Smooth muscle cell (in vitro differentiated cells): ENCODE results near the gene PTPRN2. TPM values are rescaled to one million over a fixed set of nuclear protein-coding genes. Genes with fewer than 3 reads are reported as not detected.

ENCODE experiments used
- DNase-seq: peaks from one replicate; lab custom pipeline; 2025; ENCODE audit not compliant: unreplicated experiment; lab: John Stamatoyannopoulos, UW
- H2AFZ ChIP-seq: fragments of 200-600 bp; sonication (generic); 2 replicates; pipeline ENCODE4 v1.6.0; 2016; ENCODE audit warnings: antibody characterized with exemption, low read depth, mild to moderate bottlenecking
- H3F3A ChIP-seq: fragments of 200-600 bp; sonication (generic); 2 replicates; pipeline ENCODE4 v1.6.0; 2017; ENCODE audit warnings: antibody characterized with exemption, low read depth
- H3K27ac ChIP-seq: fragments of 200-600 bp; sonication (generic); 2 replicates; pipeline ENCODE4 v1.5.1; 2016; ENCODE audit warnings: low read depth, mild to moderate bottlenecking
- H3K27me3 ChIP-seq: fragments of 200-600 bp; sonication (generic); 2 replicates; pipeline ENCODE4 v1.6.1; 2016; ENCODE audit warnings: low read depth, mild to moderate bottlenecking
- H3K36me3 ChIP-seq: fragments of 200-600 bp; sonication (generic); 2 replicates; pipeline ENCODE4 v1.5.1; 2016; ENCODE audit warnings: low read depth
- H3K4me1 ChIP-seq: fragments of 200-600 bp; sonication (generic); 2 replicates; pipeline ENCODE4 v1.5.1; 2016; ENCODE audit warnings: low read depth
- H3K4me2 ChIP-seq: fragments of 200-600 bp; sonication (generic); 2 replicates; pipeline ENCODE4 v1.6.0; 2016; ENCODE audit warnings: mild to moderate bottlenecking
- H3K4me3 ChIP-seq: fragments of 200-600 bp; sonication (generic); 2 replicates; pipeline ENCODE4 v1.5.1; 2016; ENCODE audit warnings: mild to moderate bottlenecking
- H3K79me2 ChIP-seq: fragments of 200-600 bp; sonication (generic); 2 replicates; pipeline ENCODE4 v1.6.0; 2016; ENCODE audit warnings: low read depth, mild to moderate bottlenecking
- H3K9ac ChIP-seq: fragments of 200-600 bp; sonication (generic); 2 replicates; pipeline ENCODE4 v1.6.0; 2016; ENCODE audit warnings: low read depth
- H3K9me3 ChIP-seq: fragments of 200-600 bp; sonication (generic); replicated peaks from 2 replicates; pipeline ENCODE4 v1.5.1; 2016; ENCODE audit warnings: low read depth
- H4K20me1 ChIP-seq: fragments of 200-600 bp; sonication (generic); 2 replicates; pipeline ENCODE4 v1.6.0; 2016; ENCODE audit warnings: low read depth
- WGBS: methylation state at CpG from one replicate; pipeline ENCODE4 v1.1.7; 2016; ENCODE audit warnings: low lambda C conversion rate; 5-methylcytosine and 5-hydroxymethylcytosine counted together
- polyA plus RNA-seq: library from polyadenylated mRNA; unstranded; fragments of >200 nt; fragmentation: Nextera tagmentation; extraction: Ambion mirVana; gene quantifications from 2 replicates; pipeline ENCODE4 v1.2.1, GENCODE V29; 2016
- total RNA-seq: library from RNA; depleted of rRNA; stranded (reverse); fragments of >200 nt; gene quantifications from 2 replicates; pipeline ENCODE4 v1.2.3, GENCODE V29; 2014
- TF ChIP-seq, protein P1 (sequence below): fragments of 200-600 bp; sonication (generic); IDR thresholded peaks from 2 replicates; pipeline ENCODE4 v1.5.1; 2017; ENCODE audit warnings: borderline replicate concordance, mild to moderate bottlenecking, antibody characterized with exemption; ENCODE audit not compliant: insufficient read depth, poor library complexity, severe bottlenecking

PTPRN2 gene
- total and polyA plus RNA-seq, 2 experiments from 2014 or later: 0.09 to 0.87 TPM

DNA sequence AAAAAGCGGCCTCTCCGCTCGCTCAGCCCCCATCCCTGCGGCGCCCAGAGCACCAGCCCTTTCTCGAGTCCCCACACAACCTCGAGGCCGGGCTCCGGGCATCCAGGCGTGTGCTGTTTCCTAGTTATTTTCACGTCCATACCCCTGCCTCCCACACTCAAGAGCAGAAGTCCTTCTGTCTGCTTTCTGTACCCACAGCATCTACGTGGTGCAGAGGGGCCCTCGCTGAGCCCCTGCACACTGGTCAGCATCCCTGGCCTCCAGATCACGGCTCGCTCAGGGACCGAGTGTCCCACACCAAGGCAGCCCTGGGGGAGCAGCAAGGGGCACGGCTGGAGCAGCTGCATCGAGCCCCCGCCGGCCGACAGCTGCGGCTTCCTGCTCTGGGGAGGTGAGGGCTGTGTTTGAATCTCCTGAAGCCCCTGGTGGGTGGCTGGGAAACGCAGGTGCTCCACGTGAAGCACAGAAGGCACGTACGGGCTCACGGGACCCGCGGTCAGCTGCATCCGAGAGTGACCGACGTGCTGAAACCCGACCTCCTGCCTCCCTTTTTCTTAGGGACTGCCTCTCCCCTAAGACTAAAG is 917.8 kb downstream of the PTPRN2 start:
- no peaks in the 10 kb centered on the region for H3K79me2 ChIP-seq
- H3F3A ChIP-seq: no peaks in the 10 kb centered on the region
- TF ChIP-seq, protein P1, sequence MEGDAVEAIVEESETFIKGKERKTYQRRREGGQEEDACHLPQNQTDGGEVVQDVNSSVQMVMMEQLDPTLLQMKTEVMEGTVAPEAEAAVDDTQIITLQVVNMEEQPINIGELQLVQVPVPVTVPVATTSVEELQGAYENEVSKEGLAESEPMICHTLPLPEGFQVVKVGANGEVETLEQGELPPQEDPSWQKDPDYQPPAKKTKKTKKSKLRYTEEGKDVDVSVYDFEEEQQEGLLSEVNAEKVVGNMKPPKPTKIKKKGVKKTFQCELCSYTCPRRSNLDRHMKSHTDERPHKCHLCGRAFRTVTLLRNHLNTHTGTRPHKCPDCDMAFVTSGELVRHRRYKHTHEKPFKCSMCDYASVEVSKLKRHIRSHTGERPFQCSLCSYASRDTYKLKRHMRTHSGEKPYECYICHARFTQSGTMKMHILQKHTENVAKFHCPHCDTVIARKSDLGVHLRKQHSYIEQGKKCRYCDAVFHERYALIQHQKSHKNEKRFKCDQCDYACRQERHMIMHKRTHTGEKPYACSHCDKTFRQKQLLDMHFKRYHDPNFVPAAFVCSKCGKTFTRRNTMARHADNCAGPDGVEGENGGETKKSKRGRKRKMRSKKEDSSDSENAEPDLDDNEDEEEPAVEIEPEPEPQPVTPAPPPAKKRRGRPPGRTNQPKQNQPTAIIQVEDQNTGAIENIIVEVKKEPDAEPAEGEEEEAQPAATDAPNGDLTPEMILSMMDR: no peak

GRCh38 chr7:157668884-157669767 is 918.5 kb downstream of the PTPRN2 start:
- H4K20me1 ChIP-seq: no peaks in the 10 kb centered on the region
- no peak overlapping the region for H2AFZ ChIP-seq
- no peak overlapping the region for H3K9ac ChIP-seq
- no peak overlapping the region for H3K27ac ChIP-seq
- H3K4me2 ChIP-seq: no peak overlapping the region
- peaks cover 20% of the 10 kb centered on the region for H3K4me1 ChIP-seq
- no peaks in the 10 kb centered on the region for H3K9me3 ChIP-seq
- H3K36me3 ChIP-seq: no peaks in the 10 kb centered on the region
- 89% methylated on average over 33 of the region's 33 CpGs for WGBS
- no peak for DNase-seq
- H3F3A ChIP-seq: no peaks in the 10 kb centered on the region
- TF ChIP-seq, protein P1: no peak
- no peaks in the 10 kb centered on the region for H3K79me2 ChIP-seq
- no peak overlapping the region for H3K4me3 ChIP-seq
- H3K27me3 ChIP-seq: no peaks in the 10 kb centered on the region

More for the DNA sequence above, 917.8 kb downstream of the PTPRN2 start:
- peaks cover 20% of the 10 kb centered on the region for H3K4me1 ChIP-seq
- H4K20me1 ChIP-seq: no peaks in the 10 kb centered on the region
- no peak overlapping the region for H3K4me2 ChIP-seq
- H3K9ac ChIP-seq: no peak overlapping the region
- no peak for DNase-seq
- no peak overlapping the region for H3K4me3 ChIP-seq
- H3K36me3 ChIP-seq: no peaks in the 10 kb centered on the region
- no peaks in the 10 kb centered on the region for H3K9me3 ChIP-seq
- H3K27me3 ChIP-seq: no peaks in the 10 kb centered on the region
- no peak overlapping the region for H2AFZ ChIP-seq
- no peak overlapping the region for H3K27ac ChIP-seq
- WGBS: 76% methylated on average over 33 of the region's 33 CpGs

DNA sequence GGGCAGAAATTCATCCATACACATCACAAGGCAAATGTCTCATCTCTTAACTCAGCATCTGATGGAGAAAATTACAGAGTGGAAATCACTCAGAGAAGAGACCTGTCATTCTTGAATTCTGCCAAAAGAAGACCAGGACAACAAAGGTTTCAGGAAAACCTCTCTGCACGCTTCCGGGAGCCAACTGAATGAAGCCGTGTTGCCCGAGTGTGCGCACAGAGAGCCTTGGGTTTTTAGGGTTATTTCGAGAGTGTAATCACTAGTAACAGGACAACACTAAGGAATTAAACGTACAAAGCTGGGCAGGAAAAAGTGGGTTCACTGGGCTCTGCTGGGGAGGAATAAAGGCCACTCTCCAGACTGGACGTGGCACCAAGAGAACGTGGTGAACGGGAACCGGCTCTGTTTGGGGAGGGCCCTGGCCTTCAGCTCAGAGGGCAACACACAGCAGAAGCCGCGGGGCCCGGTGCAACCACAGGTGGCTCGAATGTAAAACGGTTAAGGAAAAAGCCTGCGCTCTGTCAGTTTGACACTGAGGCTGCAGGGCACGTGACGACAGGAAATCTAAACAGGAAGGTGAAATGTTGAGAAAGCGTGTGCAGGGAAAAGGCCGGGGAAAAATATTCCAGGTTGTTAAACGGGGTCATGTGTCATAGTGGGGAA is 919.3 kb downstream of the PTPRN2 start:
- TF ChIP-seq, protein P1: no peak
- no peak overlapping the region for H3K27ac ChIP-seq
- no peak overlapping the region for H3K9ac ChIP-seq
- H4K20me1 ChIP-seq: no peaks in the 10 kb centered on the region
- no peak for DNase-seq
- no peak overlapping the region for H3K4me2 ChIP-seq
- no peak overlapping the region for H3K4me3 ChIP-seq
- WGBS: 80% methylated on average over 22 of the region's 22 CpGs
- no peaks in the 10 kb centered on the region for H3K9me3 ChIP-seq
- no peak overlapping the region for H2AFZ ChIP-seq
- H3K27me3 ChIP-seq: no peaks in the 10 kb centered on the region
- H3K4me1 ChIP-seq: peaks cover 20% of the 10 kb centered on the region
- no peaks in the 10 kb centered on the region for H3K36me3 ChIP-seq
- H3F3A ChIP-seq: no peaks in the 10 kb centered on the region
- no peaks in the 10 kb centered on the region for H3K79me2 ChIP-seq
